Neutrophil (primary cell): ENCODE results near the gene WFDC10A.

Experiments used
- H3K27ac ChIP-seq: fragments of 200-600 bp; sonication (generic); 2 replicates; pipeline ENCODE4 v1.5.1; 2016; ENCODE audit warnings: mild to moderate bottlenecking, moderate library complexity
- H3K27me3 ChIP-seq: fragments of 200-600 bp; sonication (generic); 2 replicates; pipeline ENCODE4 v1.6.0; 2016; ENCODE audit warnings: mild to moderate bottlenecking
- H3K36me3 ChIP-seq: fragments of 200-600 bp; sonication (generic); 2 replicates; pipeline ENCODE4 v1.5.1; 2017
- H3K4me1 ChIP-seq, 2 experiments: fragments of 200-600 bp in 1 of 2; sonication (generic) in 1 of 2; 1 replicate in 1 of 2; 2 replicates in 1 of 2; pipeline versions ENCODE4 v1.5.1 to v1.6.1; 2013 to 2016; ENCODE audit warnings: low read depth in 1 of 2, low read length in 1 of 2, mild to moderate bottlenecking in 1 of 2, moderate library complexity in 1 of 2; ENCODE audit not compliant: control insufficient read depth in 1 of 2, insufficient read depth in 1 of 2
- H3K4me3 ChIP-seq, 2 experiments: fragments of 200-600 bp in 1 of 2; sonication (generic) in 1 of 2; 1 replicate in 1 of 2; 2 replicates in 1 of 2; pipeline ENCODE4 v1.5.1; 2013 to 2016; ENCODE audit warnings: low read depth in 1 of 2, low read length in 1 of 2, mild to moderate bottlenecking in 1 of 2, moderate library complexity in 1 of 2
- H3K9me3 ChIP-seq: fragments of 200-600 bp; sonication (generic); 2 replicates; pipeline ENCODE4 v1.5.1; 2016
- CTCF ChIP-seq: fragments of 200-600 bp; sonication (generic); IDR thresholded peaks from 2 replicates; pipeline ENCODE4 v1.5.1; 2016; ENCODE audit warnings: antibody characterized with exemption

The WFDC10A gene

GRCh38 chr20:45670139-45670538 lies 40.6 kb downstream of the WFDC10A start, which contains the start of gene WFDC11:
Gene WFDC11 (minus strand): TSS chr20:45670239. CDS start chr20:45650600, 19,639 bp downstream.
- TF ChIP-seq CTCF: no peak
- Histone ChIP-seq H3K4me3 (no peak within 1 kb of the TSS), H3K4me1 (no peaks in the 10 kb centered on the region), H3K9me3 (no peaks in the 10 kb centered on the region), H3K27me3 (peaks cover 32% of the 10 kb centered on the region), H3K27ac (no peak within 1 kb of the TSS), H3K36me3 (no peaks in the 10 kb centered on the region)

DNA sequence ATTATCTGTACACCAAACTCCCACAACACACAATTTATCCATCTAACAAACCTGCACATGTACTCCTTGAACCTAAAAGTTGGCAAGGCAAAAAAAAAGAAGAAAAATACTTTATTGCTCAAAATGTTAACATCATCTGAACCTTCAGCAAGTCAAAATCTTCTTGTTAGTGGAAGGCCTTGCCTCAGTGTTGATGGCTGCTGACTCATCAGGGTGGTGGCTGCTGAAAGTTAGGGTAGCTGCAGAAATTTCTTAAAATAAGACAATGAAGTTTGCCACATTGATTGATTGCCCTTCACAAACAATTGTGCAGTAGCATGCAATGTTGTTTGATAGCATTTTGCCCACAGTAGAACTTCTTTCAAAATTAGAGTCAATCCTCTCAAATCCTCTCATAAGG lies 43.2 kb downstream of the WFDC10A start:
- TF ChIP-seq CTCF: no peak
- Histone ChIP-seq H3K27me3 (peaks cover 22% of the 10 kb centered on the region), H3K4me1 (no peaks in the 10 kb centered on the region), H3K36me3 (no peaks in the 10 kb centered on the region), H3K4me3 (no peak overlapping the region), H3K9me3 (no peaks in the 10 kb centered on the region), H3K27ac (no peak overlapping the region)

DNA sequence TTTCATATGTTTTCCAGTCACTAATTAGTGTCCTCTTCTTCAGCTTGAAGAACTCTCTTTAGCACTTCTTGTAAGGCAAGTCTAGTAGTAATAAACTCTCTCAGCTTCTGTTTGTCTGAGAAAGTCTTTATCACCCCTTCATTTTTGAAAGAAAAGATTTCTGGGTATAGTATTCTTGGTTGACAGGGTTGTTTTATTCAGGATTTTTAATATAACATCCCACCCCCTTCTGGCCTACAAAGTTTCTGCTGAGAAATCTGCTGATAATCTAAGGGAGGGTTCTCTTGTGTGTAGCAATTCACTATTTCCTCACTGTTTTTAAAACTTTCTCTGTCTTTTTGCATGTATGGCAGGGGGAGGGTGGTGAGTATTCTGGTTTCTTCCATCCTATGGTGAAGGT lies 50.1 kb downstream of the WFDC10A start:
- Histone ChIP-seq H3K4me3 (no peak overlapping the region), H3K36me3 (no peaks in the 10 kb centered on the region), H3K9me3 (peaks cover 7% of the 10 kb centered on the region), H3K27ac (no peak overlapping the region), H3K27me3 (no peaks in the 10 kb centered on the region), H3K4me1 (no peaks in the 10 kb centered on the region)
- TF ChIP-seq CTCF: no peak
